GM21723 (cell line): ENCODE data around the gene LRMDA.
"Not testable (repeated sequence)": the region's sequence is repeated elsewhere in the genome, so short reads cannot be mapped to it uniquely, and the experiment has no call there.

Experiments
- ATAC-seq: cut with Tn5 transposase; IDR thresholded peaks from one replicate; pipeline ENCODE4 v1.9.1; 2021; ENCODE audit warnings: mild to moderate bottlenecking, moderate library complexity; ENCODE audit not compliant: unreplicated experiment

LRMDA gene

GRCh38 chr10:75605096-75605495 lies 173.7 kb downstream of the LRMDA start:
- no peak for ATAC-seq

DNA sequence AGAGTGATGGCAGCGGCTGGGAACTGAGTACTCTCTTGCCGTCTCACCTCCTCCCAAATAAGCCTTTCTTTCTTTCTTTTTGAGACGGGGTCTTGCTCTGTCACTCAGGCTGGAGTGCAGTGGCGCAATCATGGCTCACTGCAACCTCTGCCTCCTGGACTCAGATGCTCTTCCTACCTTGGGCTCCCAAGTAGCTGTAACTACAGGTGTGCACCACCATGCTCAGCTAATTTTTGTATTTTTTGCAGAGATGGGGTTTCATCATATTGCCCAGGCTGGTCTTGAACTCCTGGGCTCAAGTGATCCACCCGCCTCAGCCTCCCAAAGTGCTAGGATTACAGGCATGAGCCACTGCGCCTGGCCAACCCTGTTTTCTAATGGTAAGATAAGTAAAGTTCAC lies 174.4 kb downstream of the LRMDA start:
- not testable (repeated sequence) for ATAC-seq

- ATAC-seq, result no peak
Measured at GRCh38 chr10:75606203-75606779, 174.9 kb downstream of the LRMDA start.

- no peak for ATAC-seq
Measured at GRCh38 chr10:75607576-75607975, 176.2 kb downstream of the LRMDA start.

- ATAC-seq, result no peak
Measured at GRCh38 chr10:75610183-75610582, 178.8 kb downstream of the LRMDA start.

DNA sequence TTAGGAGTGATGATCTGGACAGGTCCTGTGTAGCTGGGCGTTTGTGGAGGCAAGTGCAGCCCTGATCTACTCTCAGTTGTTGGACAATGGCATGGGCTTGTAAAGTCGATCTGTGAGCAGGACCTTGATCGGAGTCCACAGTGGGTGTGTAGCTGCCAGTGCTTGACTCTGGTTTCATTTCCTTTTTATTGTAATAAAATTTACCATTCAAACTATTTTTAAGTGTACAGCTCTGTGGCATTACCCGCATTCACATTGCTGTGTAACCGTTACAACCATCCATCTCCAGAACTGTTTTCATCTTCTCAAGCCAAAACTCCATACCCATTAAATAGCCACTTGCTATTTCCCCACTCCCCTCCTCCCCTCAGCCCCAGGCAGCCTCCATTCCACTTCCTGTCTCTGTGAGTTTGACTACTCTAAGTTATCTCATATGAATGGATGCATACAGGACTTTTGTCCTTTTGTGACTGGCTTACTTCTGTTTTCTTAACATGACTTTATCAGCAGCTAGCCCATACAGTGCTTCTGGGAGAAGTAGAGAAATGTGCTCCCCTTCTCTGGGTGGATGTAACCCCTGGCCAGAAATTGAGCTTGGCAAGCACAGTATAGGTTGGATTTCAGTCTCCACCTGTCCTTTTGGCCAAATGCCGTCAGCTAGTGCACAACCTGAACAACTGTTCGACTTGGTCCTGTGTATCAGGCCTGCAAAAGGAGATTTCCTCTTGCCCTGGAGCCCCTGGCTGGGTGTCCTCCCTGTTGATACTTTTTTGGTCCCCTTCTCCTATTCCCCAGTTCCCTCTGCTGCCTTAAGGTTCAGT lies 180.0 kb downstream of the LRMDA start:
- no peak for ATAC-seq

- no peak for ATAC-seq
Measured at GRCh38 chr10:75611993-75612372, 180.6 kb downstream of the LRMDA start.

- ATAC-seq, result peak; percentile 45
Measured at GRCh38 chr10:75612904-75613684, 181.7 kb downstream of the LRMDA start.

- ATAC-seq, result peak; percentile 43
Measured at GRCh38 chr10:75613685-75614504, 182.5 kb downstream of the LRMDA start.

DNA sequence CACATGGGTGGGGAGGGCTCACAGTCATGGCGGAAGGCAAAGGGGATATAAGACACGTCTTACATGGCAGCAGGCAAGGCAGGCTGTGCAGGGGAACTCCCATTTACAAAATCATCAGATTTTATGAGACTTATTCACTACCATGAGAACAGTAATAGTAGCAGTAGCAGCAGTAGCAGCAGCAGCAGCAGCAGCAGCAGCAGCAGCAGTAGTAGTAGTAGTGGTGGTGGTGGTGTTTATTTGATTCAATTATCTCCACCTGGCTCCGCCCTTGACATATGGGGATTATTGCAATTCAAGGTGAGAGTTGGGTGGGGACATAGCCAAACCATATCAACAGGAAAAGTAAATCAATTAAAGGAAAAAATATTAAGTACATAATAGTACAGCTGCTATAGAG lies 184.7 kb downstream of the LRMDA start:
- ATAC-seq, result no peak

- ATAC-seq, result no peak
Measured at GRCh38 chr10:75616874-75617478, 185.6 kb downstream of the LRMDA start.

- ATAC-seq, result no peak
Measured at GRCh38 chr10:75617485-75618155, 186.2 kb downstream of the LRMDA start.

- no peak for ATAC-seq
Measured at GRCh38 chr10:75619635-75620034, 188.2 kb downstream of the LRMDA start.

- ATAC-seq, result no peak
Measured at GRCh38 chr10:75620356-75620755, 188.9 kb downstream of the LRMDA start.

GRCh38 chr10:75621003-75621402 lies 189.6 kb downstream of the LRMDA start:
- ATAC-seq, result not testable (repeated sequence)

GRCh38 chr10:75622503-75622902 lies 191.1 kb downstream of the LRMDA start:
- ATAC-seq, result no peak

DNA sequence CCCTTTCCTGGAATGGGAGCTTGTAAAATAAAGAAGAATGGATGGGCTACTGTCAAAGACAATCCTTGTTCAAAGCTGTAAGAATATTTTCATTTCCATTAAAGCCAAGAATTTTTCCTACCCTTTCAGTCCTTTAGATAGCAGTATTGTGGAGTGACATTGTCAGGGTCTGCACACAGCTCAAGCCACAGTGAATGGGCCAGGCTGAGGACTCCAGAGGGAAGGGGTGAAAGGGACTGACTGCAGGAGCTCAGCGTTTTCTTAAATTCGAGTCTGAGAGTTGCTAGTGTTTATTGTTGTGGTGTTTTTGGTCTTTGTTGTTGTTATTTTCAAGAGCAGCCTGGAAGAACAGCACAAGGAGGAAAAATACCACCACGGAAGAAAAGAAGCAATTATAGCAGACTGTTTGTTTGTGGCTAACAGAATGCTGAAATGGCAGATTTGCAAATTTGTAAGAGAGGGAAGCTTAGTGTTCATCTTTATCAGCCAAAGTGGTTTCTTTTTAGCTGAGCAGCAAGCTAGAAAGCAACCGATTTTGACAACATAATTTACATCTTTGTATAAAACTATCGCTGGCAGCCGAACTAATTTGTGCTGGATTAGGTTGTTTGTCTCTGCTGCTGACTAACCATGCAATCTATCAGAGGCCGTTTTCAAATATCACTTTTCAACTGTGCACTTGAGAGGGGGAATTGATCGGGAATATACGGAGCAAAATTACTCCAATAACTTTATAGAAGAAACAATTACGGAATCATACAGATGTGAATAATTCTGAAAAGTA lies 192.1 kb downstream of the LRMDA start:
- ATAC-seq, result no peak

DNA sequence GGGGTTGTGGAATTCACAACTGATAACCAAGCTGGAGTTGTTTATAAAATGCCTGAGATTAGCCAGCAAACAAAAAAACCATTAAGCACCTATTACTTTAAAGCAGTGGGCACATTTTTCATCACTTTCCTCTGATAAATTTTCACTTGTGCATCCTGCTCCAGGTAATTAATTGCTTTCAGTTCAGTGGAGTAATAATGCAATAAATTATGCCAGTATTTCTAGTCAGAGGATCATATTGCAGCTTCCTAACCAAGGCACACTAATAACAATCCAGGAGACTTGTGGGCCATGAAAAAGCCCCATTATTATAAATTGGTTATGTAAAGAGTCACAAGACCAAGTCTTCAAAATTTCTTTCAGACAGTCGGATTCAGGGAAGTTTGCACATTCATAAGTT lies 193.2 kb downstream of the LRMDA start:
- no peak for ATAC-seq

DNA sequence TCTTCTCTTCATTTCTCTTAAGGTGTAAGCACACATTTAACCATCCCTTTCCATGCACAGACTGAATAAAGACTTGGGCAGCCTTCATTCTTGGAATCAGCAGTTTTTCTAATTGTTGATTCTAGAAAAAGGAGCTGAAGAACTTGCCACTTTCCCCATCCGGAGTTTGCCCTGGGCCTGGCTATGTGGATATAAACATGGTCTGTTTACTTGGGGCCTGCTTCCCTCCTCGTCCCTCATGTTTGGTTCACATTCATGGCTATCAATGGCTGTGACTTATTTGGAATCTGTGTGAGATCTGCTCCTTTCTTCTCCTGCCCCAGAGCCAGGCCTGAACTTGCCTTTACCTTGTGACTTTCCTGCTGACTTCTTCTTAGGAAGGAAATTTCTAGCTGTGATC lies 199.3 kb downstream of the LRMDA start:
- no peak for ATAC-seq
